HG03342 (cell line): ENCODE data around the gene PNPLA8.

Source experiments
- ATAC-seq: cut with Tn5 transposase; IDR thresholded peaks from one replicate; pipeline ENCODE4 v1.9.1; 2021; ENCODE audit warnings: mild to moderate bottlenecking, moderate library complexity; ENCODE audit not compliant: unreplicated experiment

PNPLA8 gene

DNA sequence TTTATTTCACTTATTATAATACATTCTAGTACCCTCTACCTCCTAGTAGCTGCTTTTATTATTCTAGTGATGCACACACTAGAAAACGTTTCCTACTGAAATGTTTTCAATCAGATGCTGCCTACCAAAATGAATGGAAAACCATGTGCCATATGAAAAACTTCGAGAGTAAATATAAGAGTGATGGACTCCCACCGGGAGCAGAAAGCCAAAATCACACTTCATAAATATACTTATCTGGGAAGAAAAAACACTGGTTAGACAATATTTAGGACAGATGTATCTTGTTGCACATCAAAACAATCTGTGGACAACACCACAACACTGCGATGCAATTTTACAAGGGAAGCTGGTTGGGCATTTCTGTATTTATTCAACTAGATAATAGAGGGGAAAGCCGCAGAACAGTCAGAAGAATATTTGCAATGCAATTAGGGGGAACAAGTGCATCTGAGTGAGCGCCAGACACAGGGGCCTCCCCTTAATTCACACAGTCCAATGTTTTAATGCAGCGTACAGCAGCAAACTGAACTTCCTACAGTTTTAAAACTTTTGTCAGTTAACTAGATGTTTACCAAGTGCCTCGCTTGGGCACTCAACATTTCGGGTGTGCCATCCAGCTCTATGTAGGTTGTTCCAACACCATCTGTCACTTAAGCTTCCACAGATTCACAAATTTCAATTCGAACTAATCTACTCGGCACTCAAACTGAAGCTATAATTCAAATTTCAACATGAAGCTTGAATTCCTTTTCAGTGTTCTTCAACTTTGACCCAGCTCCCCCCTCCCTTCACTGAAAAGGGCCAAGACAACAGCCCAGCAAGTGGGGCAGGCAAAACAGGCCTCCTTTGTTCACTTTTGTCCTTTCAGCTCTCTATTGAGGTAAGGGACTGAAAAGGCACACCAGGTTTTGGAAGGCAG is 77.1 kb downstream of the PNPLA8 start:
- ATAC-seq = no peak

DNA sequence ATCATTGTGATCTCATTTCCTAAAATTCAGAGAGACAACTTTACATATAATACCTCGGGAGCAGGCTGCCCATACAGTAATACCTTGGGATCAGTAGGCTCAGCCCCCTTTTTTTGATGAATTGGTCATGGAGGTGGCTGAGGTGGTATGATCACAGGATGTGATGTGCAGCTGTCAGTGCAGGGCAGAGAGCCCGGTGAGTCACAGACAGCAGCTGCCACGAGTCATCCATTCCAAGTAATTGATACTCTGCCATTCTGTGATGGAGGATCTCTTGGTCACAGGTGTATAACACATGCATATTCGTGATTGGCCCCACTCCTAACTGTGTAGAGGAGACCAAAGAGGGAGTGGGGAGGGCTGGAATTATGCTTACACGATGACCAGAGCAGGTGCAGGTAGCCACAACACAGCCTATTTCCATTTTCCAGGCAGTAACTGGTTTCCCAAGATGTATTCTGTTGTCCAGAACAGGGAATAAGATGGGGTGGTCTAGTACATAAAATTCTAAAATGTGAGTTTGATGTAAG is 83.8 kb downstream of the PNPLA8 start:
- ATAC-seq = no peak

DNA sequence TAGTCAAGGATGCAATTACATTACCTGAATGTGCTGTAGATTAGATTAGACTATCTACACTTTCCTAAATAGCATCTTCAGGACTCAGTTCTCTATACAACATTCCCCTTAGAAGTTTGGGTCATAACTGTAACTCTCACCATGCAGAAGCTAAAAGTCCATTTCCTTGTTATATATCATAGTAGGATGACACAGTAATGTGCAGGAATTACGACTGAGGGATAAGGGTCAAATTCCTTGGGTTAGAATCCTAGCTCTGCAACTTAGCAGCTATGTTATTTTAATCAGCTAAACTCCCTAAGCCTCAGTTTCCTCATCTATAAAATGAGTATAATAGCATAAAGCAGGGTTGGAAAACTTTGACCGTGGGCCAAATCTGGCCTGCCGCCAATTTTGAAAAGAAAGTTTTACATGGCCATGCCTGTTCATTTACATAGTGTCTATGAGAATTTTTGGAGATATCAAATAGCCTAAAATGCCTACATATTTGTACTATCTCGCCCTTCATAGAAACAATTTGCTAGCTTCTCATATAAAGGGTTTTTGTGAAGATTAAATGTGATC is 84.5 kb downstream of the PNPLA8 start:
- no peak for ATAC-seq

DNA sequence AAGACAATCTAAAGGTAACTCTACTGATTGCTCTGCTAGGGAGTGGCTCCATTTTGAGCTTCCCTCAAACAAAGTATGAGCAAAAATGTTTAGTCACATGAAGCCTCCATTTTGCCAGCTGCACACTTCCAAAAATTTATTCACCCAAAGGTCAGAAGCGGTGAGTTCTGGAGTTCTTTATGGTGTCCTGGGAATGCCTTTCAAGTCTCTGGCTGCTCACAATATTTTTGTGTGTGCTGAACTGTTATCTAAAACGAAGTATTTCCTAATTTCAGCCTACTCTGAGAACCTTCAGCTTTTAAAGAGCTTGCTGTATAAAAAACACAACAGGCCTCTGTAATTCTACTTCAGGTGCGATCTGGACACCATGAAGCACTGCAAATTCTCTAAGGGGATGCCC is 85.3 kb downstream of the PNPLA8 start:
- no peak for ATAC-seq

DNA sequence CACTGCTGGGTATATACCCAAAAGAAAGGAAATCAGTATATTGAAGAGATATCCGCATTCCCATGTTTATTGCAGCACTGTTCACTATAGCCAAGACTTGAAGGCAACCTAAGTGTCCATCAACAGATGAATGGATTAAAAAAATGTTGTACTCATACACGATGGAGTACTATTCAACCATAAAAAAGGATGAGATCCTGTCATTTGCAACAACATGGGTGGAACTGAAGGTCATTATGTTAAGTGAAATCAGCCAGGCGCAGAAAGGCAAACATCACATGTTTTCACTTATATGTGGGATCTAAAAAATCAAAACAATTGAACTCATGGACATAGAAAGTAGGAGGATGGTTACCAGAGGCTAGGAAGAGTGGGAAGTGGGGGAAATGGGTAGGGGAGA is 89.0 kb downstream of the PNPLA8 start:
- ATAC-seq = no peak

DNA sequence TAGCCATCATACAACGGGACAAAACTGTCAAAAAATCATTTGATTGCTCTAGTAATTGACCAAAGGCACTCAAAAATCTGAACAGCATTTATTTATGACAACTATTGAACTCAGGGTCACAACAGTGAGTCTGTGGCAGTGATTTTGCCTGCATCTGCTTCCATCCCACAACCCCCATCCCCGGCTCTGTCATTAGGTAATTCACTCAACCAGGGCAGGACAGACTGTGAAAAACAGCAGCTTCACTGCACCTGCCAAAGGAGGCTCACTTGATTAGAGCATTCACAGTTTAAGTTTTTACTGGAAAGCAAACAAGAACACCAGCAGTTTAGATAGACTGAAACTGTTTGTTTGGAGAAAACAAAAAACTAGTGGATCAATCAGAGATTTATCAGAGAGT is 91.9 kb downstream of the PNPLA8 start:
- no peak for ATAC-seq

DNA sequence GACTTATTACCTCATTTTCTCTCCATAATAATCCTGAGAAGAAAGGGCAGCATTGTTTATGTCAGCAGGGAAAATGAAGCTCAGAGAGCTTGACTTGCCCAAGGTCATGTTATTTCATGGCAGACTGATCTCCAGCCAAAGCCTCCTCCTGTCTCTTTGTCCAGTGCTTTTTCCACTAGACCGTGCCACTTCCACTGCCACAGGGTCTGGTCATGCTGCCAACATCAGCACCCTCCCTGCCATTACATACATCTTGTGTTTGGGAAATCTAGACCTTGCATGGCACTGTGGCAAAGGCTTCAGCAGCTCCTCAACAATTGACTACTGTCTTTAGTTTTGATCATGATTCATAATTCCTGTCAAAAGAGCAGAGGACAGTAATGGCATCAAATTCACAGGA is 94.8 kb downstream of the PNPLA8 start:
- ATAC-seq = no peak

DNA sequence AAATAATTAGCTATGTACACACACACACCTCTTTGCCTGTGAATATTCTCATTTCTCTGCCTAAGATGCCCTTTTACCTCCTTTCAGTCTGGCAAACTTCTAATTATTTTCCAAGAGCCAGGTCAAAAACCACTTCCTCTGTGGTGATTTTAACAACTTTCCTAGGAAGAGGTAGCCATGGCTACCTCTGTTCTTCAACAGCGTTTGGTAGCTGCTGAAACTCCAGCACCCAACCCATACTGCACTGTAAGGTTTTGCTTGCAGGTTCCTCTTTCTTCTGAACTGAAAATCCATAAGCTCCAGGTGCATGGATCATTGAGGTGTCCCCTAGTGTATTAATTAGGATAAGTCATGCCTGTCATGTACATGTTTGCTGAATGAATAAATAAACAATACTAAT is 95.3 kb downstream of the PNPLA8 start:
- ATAC-seq = no peak

DNA sequence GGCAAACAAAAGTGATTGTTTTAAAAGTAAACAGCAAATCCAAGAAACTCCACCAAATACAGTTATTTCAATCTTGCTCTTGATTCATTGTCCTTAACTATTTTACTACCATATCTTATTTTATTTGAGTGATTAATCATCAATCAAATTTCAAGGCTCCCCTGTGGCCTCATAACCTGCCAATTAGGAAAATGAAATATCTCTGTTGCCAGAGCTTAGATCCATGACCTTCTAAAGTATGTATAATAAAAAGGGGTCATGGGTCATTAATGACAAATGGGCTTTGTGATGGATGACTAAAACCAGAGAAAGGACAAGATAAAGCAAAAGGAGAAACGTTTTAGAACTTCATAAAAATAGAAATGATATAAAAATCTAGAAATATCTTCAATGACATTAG is 98.2 kb downstream of the PNPLA8 start:
- no peak for ATAC-seq

DNA sequence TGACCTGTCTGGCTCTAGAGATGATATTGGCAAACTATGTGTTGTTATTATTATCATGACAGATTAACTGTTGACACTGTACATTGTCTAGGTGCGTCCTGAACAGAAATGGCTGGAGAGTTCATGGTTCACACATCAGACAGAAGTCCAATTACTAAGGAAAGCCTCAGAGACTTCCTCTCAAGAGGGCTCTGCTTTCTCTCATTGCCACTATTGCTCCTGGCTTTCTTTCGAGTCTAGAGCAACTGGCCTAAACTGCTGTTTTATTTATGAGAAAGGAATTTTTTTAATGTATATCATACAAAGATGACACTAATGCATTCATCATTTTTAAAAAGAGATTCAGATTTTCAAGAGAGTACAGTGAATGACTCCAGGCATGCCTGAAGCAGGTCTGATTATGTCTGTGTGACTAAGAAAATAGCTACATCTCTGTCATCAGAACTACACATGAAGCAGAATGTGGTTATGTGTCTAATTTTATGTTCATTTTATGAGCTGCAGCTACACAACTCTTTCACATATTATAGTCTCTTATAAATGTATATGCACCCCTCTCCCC is 100.1 kb downstream of the PNPLA8 start:
- ATAC-seq = no peak

DNA sequence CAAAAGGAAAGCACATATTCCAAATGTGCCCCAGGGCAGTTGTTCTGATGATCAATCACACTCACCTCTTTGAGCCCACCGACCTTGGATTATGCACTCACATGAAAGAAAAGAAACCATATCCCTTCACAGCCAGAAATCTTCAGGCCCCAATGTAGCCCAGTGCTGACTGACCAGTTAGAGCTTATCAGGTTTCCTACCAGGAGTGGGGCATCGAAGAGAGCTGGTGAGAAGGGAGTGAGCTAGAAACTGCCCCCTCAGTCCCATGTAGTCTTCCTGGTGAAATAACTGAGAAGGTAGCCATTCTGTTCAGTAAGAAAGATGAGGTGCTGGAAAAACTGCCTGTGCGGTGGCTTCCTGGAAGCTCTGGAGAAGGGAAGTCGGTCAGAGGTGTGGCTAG is 101.9 kb downstream of the PNPLA8 start:
- ATAC-seq = no peak

DNA sequence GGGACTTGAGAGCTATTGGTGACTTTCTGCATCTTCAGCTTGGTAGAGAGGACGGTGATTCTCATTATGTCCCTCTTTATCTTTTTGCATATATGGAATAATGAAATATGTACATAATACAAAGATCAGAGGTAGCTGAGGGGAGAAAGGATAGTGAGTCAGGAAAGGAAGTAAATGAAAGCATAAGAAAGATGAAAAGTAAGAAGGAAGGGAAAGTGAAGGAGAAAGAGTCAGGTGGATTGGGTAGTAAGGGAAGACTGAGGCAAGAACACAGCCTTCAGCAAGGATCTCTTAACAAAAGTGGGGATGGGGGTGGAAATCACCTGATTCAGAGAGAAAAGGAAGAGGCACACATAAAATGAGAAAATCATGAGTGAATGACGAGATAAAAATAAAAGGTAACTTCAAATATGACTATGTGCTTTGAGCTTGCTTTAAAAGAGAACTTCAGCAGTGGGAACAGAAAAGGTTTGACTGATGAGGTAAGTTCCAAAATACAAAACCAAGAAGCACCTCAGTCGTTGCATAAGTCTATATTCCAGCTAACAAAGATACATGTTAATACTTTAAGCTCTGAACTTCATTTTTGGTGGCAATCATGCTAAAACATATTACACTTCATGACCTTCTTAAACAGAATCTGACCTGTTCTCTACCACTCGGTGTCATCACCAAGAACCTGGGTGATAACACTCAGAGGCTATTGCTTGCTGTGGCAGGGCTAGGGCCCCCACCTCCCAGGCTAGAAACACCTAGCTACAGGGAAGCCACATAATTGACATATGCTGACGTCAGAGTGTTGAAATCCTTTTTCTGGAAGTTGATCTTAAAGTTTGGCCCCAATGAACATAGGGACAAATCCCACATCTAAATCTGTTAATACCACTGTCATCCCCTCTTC is 102.6 kb downstream of the PNPLA8 start:
- no peak for ATAC-seq

DNA sequence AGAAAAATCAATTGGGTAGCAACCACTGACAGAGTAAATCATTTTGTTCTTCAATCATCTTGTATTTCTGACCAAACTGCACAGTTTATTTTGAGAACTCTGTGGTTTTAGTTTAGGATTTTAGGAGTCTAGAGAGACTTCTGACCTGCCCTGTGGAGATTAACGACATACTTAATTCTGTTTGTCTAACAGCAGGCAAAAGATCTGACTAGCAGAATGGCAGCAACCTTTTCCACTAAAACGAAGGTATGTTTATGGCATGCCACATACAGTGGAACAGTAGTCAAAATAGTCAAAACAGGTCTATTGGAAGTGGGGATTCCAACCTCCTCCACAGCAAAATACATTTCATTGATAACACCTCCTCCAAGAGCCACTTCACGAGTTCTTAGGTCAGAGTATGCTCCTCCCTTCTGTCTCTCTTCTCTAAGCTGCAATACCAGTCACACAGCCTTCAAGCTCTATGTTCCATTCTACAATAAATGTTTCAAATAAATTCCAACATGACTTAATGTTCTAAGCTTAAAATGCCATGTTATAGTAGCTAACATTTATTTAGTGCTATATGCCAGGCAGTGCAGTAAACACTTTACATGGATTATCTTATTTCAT is 104.1 kb downstream of the PNPLA8 start:
- no peak for ATAC-seq
